Kidney capillary endothelial cell (primary cell): Measurements from ENCODE around the gene WNT7A.

Source experiments
- DNase-seq: peaks from one replicate; pipeline ENCODE4 v3.0.0-alpha.2; 2018; ENCODE audit warnings: low spot score

WNT7A gene

GRCh38 chr3:13844911-13845310, 35.0 kb downstream of the WNT7A start:
- no peak for DNase-seq

DNA sequence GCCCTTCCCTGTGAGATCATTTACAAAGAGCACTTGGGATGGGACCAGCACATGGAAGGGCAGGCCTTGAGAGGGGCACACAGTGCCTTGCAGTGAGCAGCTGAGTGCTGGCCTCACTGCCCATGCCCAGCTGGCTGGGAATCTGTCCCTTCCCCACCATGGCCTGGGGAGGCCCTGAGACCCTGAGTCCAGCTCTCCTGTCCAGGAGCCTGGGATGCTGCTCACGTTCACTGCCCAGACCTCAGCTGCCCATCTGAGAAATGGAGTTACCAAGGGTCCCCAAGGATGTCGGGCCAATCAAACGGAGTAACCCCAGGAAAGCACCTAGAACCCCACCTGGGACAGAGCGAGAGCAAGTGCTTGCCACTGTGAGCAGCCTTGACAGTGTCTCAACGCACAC, 35.6 kb downstream of the WNT7A start:
- DNase-seq, result no peak

GRCh38 chr3:13843351-13843750, 36.5 kb downstream of the WNT7A start:
- no peak for DNase-seq

GRCh38 chr3:13842226-13842625, 37.6 kb downstream of the WNT7A start:
- DNase-seq, result no peak

DNA sequence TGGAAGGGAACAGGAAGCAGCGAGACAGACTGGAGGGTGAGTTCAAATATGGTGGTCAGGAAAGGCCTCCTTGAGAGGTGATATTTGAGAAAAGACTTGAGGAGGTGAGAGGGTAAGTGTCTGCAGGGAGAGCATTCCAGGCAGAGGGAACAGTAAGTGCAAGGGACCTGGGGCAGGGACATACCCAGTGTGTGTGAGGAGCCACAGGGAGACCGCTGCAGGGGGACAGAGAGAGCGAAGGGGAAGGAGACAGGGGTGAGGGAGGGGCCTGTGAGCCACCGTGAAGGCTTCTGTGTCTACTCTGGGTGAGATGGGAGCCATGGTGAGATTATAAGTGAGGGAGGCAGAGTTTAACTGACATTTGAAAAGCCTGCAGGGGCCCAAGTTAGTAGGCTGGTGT, 38.0 kb downstream of the WNT7A start:
- DNase-seq, result no peak

DNA sequence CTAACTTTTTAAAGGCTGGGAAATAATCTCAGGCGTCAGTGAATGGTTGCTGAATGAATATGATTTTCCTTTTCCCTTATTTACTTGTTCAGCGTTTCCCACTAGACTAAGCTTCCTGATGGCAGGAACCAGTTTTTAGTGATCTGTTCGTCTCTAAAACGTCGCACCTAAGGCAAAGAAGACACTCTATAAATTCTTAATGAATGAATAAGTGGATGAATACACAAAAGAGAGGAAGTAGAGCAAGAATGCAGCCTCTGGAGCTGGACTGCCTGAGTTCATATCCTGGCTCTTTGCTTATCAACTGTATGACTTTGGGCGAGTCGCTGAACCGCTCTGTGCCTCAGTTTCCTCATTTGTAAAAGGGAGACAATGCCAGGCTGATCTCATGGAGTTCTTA, 38.7 kb downstream of the WNT7A start:
- peak; percentile 16 for DNase-seq

DNA sequence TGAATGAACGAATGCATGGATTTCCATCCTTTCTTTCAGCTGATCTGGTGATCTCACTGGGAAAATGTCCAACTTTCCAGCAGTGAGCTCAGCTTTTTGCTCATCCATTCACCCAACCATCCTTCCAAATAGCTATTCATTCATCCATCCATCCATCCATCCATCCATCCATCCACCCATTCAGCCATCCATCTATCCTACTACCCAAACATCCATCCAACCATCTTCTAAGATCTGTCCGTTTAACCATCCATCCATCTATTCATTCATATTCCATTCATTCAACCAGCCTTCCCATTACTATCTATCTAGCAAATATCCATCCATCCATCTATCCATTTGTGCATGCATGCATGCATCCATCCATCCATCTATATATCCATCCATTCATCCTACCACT, 39.4 kb downstream of the WNT7A start:
- DNase-seq, result no peak

DNA sequence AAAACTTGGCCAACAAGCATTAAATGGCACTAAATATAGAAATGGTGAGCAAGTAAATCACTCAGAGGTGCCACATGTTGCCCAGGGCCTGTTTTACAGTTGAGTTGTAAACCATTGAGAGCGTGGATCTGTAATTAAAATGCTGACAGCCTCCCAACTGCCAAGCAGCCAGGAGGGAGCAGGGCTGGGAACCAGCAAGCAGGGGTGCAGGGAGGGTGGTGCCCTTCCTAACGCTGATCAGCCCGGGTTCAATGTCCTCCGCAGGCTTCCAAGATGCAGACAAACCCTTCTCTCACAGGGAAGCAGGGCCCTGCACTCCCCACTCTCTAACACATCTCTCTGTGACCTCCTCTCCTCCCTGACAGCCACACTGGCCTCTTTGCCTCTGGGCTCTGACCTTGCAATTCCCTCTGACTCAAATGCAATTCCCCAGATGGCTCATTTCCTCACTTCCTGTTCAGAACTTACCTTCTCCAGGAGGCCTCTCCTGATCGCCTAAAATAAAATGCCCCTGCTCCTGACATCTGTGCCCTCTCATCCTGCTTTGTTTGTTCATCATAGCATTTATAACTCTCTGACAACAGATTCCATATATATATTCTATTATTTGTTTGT, 40.0 kb downstream of the WNT7A start:
- peak; percentile 18 for DNase-seq

DNA sequence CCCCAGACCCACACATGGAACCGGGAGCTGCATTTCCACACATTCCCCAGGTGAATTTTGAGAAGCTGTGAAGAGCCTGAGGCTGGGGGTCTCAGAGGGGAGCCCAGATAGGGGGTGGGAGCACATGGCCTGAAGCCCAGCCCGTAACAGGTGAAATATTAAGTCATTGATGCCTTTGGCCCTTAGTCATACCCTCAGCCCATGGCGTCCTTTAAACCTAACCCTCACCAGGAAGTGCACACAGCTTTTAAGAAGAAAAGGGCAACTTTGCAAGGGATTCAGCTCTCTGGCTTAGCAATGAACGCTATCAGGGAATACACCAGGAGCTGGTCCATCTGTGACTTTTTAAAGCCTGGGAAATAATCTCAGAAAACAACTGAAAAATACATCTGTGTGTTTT, 40.6 kb downstream of the WNT7A start:
- DNase-seq, result no peak

DNA sequence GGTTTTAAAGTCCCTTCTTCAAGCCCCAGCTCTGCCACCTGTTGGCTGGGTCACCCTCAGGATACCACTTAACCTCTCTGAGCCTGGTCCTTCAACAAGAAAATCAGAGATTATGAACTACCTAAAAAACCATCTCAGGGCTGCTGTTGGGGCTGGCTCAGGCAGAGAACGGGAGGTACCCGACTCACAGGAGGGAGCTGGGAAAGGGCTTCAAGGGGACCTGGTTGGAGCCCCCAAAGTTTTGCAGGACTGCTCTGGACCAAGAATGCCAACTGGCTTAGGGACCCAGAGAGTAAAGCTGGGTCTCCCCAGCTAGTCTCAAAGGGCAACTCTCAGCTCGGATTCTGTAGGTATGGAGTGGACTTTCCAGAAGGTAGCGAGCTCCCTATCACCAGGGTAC, 41.5 kb downstream of the WNT7A start:
- DNase-seq, result no peak

DNA sequence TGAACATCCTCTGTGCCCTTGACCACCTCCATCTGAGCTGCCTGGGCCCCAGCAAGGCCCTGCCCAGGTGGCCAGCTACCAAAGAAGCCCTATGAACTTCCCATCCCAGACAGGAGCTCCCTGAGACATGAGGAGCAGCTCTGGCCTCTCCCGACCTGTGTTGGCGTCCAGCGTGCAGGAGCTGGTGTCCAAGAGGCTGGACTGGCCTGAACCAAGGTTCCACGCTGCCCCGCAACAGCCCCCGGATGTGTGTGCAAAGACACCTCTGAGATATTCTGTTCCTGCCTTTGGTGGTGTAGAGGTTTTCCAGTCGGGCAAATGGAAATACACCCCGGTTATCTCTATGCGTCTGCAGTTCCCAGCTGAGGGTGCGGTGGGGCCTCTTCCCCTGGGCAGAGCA, 42.1 kb downstream of the WNT7A start:
- DNase-seq, result no peak

DNA sequence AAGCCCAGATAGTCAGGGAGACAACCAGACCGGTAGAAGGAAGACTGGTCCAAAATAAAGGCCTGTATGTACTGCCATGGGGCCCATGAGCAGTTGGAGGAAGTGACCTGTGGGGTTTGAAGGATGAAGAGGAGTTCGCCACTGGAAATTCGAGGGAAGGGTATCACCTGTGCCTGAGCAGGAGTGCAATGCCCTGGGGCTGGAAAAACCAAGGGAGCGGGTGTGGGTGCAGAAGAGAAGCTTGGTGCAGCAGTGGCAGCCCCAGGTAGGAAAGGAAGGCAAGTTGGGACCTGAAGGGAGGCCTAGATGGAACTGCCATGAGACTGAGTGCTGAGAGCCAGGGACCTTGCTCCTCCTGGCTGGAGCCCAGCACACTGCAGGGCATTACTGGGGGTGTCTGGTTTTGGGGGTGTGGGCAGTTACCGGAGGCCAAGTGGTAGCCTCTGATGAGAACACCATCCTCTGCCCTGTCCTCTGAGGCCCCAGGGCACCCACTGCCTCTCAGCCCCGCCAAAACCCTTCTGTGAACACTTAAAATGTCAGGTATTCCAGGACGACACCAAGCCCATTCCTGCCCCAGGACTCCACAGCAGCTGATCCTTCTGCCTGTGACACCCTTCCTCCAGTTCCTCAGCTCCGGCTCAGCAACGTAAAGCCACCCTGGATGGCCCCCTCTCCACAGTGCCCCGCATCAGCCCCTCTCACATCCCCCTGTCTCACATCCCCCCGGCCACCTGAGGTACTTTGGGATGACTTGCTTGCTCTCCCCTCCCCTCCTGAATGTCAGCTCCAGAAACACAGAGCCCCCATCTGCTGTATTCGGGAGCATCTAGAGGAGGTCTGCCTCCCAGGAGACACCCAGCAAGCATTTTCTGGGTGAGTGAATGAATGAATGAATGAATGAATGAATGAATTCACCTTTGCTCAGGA, 42.9 kb downstream of the WNT7A start:
- DNase-seq, result no peak

- no peak for DNase-seq
Observed at GRCh38 chr3:13835246-13835645, 44.6 kb downstream of the WNT7A start.

- DNase-seq, result no peak
Observed at GRCh38 chr3:13834258-13835035, 45.4 kb downstream of the WNT7A start.

DNA sequence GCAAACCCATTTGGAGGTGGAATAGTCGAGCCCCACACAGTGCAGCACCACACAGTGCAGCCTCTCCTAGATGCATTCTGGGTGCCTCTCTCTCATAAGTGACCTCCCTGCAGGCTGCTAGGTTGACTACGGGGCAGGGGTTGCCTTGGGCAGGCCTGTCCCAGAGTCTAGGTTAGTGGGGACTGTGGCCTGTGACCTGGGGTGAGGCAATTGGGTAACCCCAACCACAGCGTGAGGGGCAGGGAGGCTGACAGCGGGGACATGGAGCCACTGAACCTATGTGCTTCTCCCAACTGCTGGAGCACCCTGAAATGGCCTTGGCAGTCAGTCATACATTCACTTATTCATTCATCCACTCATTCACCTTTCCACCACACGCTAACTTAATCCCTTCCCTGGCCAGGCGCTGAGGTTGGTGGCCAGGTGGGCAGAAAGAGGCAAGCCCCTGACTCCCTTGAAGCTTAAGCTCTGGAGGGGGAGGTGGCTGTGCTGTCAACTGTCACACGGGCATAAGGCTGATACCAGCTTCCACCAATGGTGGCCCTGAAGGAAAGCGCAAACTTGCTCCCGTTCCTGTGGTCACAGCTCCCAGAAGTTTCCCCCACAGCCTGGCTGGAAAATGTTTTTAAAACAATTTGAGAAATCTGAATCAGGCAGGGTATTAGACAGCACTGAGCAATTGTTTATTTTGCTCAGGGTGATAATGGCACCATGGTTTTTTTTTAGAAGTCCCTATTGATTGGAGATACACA, 46.2 kb downstream of the WNT7A start:
- no peak for DNase-seq

DNA sequence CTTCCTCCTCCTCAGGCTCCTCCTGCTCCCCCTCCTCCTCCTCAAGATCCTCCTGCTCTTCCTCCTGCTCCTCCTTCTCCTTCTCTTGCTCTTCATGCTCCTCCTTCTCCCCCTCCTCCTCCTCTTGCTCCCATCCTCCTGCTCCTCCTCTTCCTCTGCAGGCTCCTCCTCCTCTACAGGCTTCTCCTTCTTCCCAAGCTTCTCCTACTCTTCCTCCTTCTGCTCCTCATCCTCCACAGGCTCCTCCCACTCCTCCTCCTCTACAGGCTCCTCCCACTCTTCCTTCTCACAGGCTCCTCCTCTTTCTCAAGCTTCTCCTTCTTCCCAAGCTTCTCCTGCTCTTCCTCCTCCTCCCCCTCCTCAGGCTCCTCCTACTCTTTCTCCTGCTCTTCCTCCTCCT, 47.7 kb downstream of the WNT7A start:
- no peak for DNase-seq

GRCh38 chr3:13831386-13831996, 48.4 kb downstream of the WNT7A start:
- DNase-seq, result no peak

GRCh38 chr3:13829311-13829710, 50.6 kb downstream of the WNT7A start:
- DNase-seq, result no peak

DNA sequence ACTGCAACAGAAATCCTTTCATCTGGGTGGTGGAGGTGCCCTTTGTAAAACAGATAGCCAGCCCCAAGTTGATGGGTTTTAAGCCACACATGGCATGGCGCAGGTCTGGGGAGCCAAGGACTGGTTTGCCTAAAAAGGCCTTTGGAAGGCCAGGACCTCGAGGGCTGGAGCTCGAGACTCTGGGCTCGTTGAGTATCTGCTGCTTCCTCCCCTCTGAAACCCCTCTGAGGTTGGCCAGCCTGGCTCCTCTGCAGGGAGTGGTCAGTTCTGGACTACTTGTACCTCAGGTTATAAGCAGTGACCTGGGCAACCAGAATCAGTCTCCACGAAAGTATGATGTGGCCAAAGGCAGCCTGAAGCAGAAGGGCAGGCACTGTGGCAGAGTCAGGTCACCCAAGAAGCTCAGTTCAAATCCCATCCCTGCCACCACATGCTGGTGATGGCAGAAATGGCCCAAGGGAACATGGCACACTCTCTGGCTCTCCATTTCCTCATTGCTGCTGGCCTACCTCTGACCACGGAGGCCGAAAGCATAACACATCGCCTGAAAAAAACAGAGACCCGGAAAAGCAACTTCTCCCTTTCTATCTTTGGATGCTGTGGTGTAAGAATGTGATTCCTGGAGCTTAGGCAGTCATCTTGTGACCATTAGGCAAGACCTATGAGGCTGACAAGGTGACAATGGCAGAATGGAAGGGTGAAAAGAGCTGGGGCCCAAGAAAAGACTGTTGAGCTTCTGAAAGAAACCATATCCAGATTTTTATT, 51.2 kb downstream of the WNT7A start:
- no peak for DNase-seq

GRCh38 chr3:13827699-13828098, 52.2 kb downstream of the WNT7A start:
- DNase-seq, result no peak

DNA sequence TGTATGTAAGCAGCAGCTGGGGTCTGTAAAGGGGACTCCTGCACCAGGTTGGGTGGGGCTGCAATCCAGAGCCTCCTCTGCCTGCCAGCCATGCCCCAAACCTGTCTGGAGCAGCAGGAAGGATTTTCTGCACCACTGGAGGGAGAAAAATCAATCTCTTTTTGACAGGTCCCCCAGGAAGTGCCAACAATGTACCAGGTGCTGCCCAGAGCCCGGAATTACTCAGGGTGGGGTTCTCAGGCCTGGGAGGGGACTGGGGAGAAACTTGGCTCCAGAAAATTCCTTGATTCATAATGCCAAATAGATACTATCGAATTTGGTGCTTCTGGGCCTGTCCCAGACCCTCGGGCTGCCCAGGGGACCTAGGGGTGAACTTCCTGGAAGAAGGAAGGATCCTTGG, 52.6 kb downstream of the WNT7A start:
- no peak for DNase-seq
